Endothelial cell of umbilical vein (primary cell): ENCODE data around the gene UBAP2L. TPM values are rescaled to one million over a fixed set of nuclear protein-coding genes. Genes with fewer than 3 reads are reported as not detected.
A peak's percentile ranks its signal among the peaks of the same experiment; 100 is the strongest.

Source experiments
- BruUV-seq: library from RNA; stranded (reverse); fragments of 400-500 nt; replicated peaks from 2 replicates; lab custom pipeline; 2021; lab: Mats Ljungman, UMichigan
- CTCF ChIA-PET: fragments of 300-600, 350-600 bp; sonication (Branson Sonifier 250); formaldehyde crosslinking; loops from one replicate; lab custom pipeline; 2021; ENCODE audit warnings: antibody characterized with exemption, inconsistent platforms; lab: Charles Lee
- POLR2A ChIA-PET: fragments of 300-600, 350-600 bp; sonication (Branson Sonifier 250); formaldehyde crosslinking; loops from one replicate; lab custom pipeline; 2021; ENCODE audit warnings: antibody characterized with exemption, inconsistent platforms; lab: Charles Lee
- DNase-seq: peaks from one replicate; pipeline ENCODE4 v3.0.0-alpha.2; 2011; ENCODE audit warnings: low read depth, low spot score
- FAIRE-seq: peaks from 2 replicates; lab custom pipeline; 2011; peaks lifted over from hg19 to GRCh38; lab: Jason Lieb, UNC
- H2AFZ ChIP-seq: 2 replicates; pipeline ENCODE4 v1.6.0; 2012; ENCODE audit warnings: low read depth, low read length, control low read depth, inconsistent platforms
- H3K27ac ChIP-seq: 2 replicates; pipeline ENCODE4 v1.5.1; 2011; ENCODE audit warnings: low read depth, mild to moderate bottlenecking, control low read depth, low read length, moderate library complexity; ENCODE audit not compliant: insufficient read depth
- H3K27me3 ChIP-seq, 2 experiments: 2 replicates each; pipeline versions ENCODE4 v1.6.0 to v1.6.1; 2011; ENCODE audit warnings: low read length in 2 of 2, mixed read lengths in 1 of 2; ENCODE audit not compliant: control insufficient read depth in 2 of 2, insufficient read depth in 2 of 2
- H3K36me3 ChIP-seq, 2 experiments: 2 replicates in 1 of 2; 3 replicates in 1 of 2; pipeline ENCODE4 v1.5.1; 2011; ENCODE audit warnings: low read length in 2 of 2, mild to moderate bottlenecking in 1 of 2, moderate library complexity in 1 of 2; ENCODE audit not compliant: control insufficient read depth in 2 of 2, insufficient read depth in 2 of 2; ENCODE audit errors: extremely low read depth in 1 of 2
- H3K4me1 ChIP-seq: 3 replicates; pipeline ENCODE4 v1.5.1; 2011; ENCODE audit warnings: mild to moderate bottlenecking, low read length; ENCODE audit not compliant: control insufficient read depth, insufficient read depth; ENCODE audit errors: extremely low read depth
- H3K4me2 ChIP-seq: 2 replicates; pipeline ENCODE4 v1.6.1; 2011; ENCODE audit warnings: low read length, control low read depth, mixed read lengths; ENCODE audit not compliant: insufficient read depth
- H3K4me3 ChIP-seq, 3 experiments: fragments of 200-600 bp in 1 of 3; sonication (generic), shearing (Covaris generic) in 1 of 3; replicated peaks in 1 of 3; 2 replicates each; pipeline ENCODE4 v1.5.1; 2011 to 2016; ENCODE audit warnings: control low read depth in 3 of 3, low read length in 3 of 3, mild to moderate bottlenecking in 2 of 3, inconsistent platforms in 1 of 3, low read depth in 1 of 3, moderate library complexity in 1 of 3; ENCODE audit not compliant: insufficient read depth in 1 of 3
- H3K79me2 ChIP-seq: 2 replicates; pipeline ENCODE4 v1.6.0; 2012; ENCODE audit warnings: low read length, inconsistent platforms; ENCODE audit not compliant: control insufficient read depth, insufficient read depth
- H3K9ac ChIP-seq: replicated peaks from 2 replicates; pipeline ENCODE3; 2011; ENCODE audit warnings: low read length, control low read depth; ENCODE audit not compliant: insufficient read depth; ENCODE audit errors: extremely low read depth
- H3K9me1 ChIP-seq: replicated peaks from 3 replicates; pipeline ENCODE4 v1.6.0; 2011; ENCODE audit warnings: mild to moderate bottlenecking, low read length; ENCODE audit not compliant: control insufficient read depth, insufficient read depth; ENCODE audit errors: extremely low read depth
- H3K9me3 ChIP-seq: replicated peaks from 2 replicates; pipeline ENCODE4 v1.5.1; 2012; ENCODE audit warnings: low read length, inconsistent platforms; ENCODE audit not compliant: control insufficient read depth, insufficient read depth
- H4K20me1 ChIP-seq: replicated peaks from 2 replicates; pipeline ENCODE3; 2011; ENCODE audit warnings: mild to moderate bottlenecking, low read length; ENCODE audit not compliant: control insufficient read depth, insufficient read depth; ENCODE audit errors: extremely low read depth
- GATA2 ChIP-seq: IDR thresholded peaks from 2 replicates; pipeline ENCODE4 v1.7.0; 2011; ENCODE audit warnings: low read depth, mild to moderate bottlenecking, moderate library complexity, mixed read lengths, low read length; ENCODE audit not compliant: insufficient read length, insufficient read depth
- JUN ChIP-seq: IDR thresholded peaks from 2 replicates; pipeline ENCODE4 v1.6.1; 2011; ENCODE audit warnings: borderline replicate concordance, low read depth; ENCODE audit not compliant: insufficient read length, insufficient read depth
- MAX ChIP-seq: IDR thresholded peaks from 2 replicates; pipeline ENCODE4 v1.6.1; 2011; ENCODE audit not compliant: insufficient read depth, insufficient read length
- POLR2AphosphoS5 ChIP-seq: IDR thresholded peaks from 2 replicates; pipeline ENCODE4 v1.6.1; 2012; ENCODE audit warnings: low read depth, mild to moderate bottlenecking, control low read depth, low read length, moderate library complexity; ENCODE audit not compliant: insufficient read depth
- dilution Hi-C: fragments of 300-500 bp; cut with MboI; formaldehyde crosslinking; loops from one replicate; pipeline ENCODE4 v1.15.0; 2019; ENCODE audit warnings: low sequenced_read_pairs; ENCODE audit not compliant: extremely low pct_ligation_motif_present
- intact Hi-C: fragments of 100-400 bp; cut with micrococcal nuclease; formaldehyde crosslinking; loops from one replicate; pipeline ENCODE4 v1.10.0; 2022
- polyA plus RNA-seq, 4 experiments: library from polyadenylated mRNA; depleted of rRNA in 3 of 4; stranded (reverse) in 3 of 4; unstranded in 1 of 4; fragments of >200 nt; gene quantifications; 2 replicates each; pipeline versions ENCODE4 v1.2.1 to v1.2.3, GENCODE V29; 2011 to 2012; ENCODE audit warnings: missing spikeins in 1 of 4
- total RNA-seq: library from RNA; stranded (reverse); gene quantifications from 2 replicates; pipeline ENCODE4 v1.2.3, GENCODE V29; 2021
- TF ChIP-seq, protein P1 (sequence below), 2 donors: IDR thresholded peaks; 1 replicate in 1 of 2; 2 replicates in 1 of 2; pipeline ENCODE4 v1.5.1; 2011; ENCODE audit warnings: low read length in 2 of 2, mild to moderate bottlenecking in 2 of 2, moderate library complexity in 2 of 2, control low read depth in 1 of 2, inconsistent platforms in 1 of 2, low read depth in 1 of 2; ENCODE audit not compliant: insufficient read depth in 1 of 2; ENCODE audit errors: extremely low read depth in 1 of 2

UBAP2L gene
- total and polyA plus RNA-seq, 2 donors (not counting 3 experiments of a cell fraction or from before 2014, with no cell fraction given) = 229 to 280 TPM

DNA sequence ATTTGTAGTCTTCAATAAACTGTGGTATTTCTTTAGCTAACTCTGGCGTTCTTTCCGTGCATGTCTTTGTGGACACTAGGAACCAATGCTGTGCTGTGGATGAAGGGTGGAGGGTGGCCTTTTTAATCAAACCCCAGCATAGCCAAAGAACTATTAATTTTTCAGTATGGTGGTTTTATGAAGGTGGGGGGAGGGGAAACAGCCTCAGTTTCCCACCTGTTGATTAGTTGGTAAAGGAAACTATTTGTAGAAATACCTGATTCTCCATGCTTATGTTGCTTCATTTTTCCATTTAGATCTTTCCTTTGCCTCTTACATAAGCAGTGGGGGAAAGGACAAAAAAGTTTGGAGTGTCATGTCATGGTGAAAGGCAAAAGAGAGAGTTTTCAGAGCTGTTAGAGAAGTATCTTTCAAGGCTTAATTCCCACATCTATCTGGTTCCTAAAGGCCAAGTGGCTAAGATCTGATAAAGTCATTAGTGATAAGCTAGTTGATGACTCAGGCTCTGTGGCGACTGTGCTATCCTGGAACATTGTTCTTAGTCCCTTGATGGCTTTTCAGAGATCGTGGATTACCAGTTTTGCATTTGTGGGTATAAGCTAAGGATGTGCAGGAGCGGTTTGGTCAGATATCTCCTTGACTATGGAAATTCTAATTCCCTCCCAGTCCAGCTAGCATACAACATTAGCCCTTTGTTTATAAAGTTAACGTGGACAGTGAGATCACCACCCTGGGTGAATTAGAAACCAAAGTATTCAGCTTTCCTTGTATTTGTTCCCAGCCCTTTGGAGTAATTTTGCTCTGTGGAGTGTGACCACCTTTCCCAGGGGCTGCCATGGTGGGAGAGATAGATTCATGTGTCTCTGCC, 42.9 kb downstream of the UBAP2L start:
- no peaks in the 10 kb centered on the region for H4K20me1 ChIP-seq
- peak; percentile 7 for DNase-seq
- H3K4me3 ChIP-seq = no peak overlapping the region
- CTCF ChIA-PET = interaction anchor here (0.8 to 4.4 kb wide), 5 partner anchors 9 to 72 kb away, joined by 3 to 28 read pairs (median 3); no protein-coding TSS in a partner anchor
- H2AFZ ChIP-seq = no peak overlapping the region
- H3K79me2 ChIP-seq = peaks cover 1% of the 10 kb centered on the region
- no TSS peak for BruUV-seq
- FAIRE-seq = peak; percentile 93
- no peaks in the 10 kb centered on the region for H3K27me3 ChIP-seq
- no peaks in the 10 kb centered on the region for H3K9me1 ChIP-seq
- no peak overlapping the region for H3K9ac ChIP-seq
- intact Hi-C loops = no loop called here
- H3K4me1 ChIP-seq = peaks cover 5% of the 10 kb centered on the region
- H3K9me3 ChIP-seq = no peaks in the 10 kb centered on the region
- dilution Hi-C loops = no loop called here
- H3K36me3 ChIP-seq = peaks cover 36 to 52% of the 10 kb centered on the region in 2 experiments
- TF ChIP-seq, protein P1, sequence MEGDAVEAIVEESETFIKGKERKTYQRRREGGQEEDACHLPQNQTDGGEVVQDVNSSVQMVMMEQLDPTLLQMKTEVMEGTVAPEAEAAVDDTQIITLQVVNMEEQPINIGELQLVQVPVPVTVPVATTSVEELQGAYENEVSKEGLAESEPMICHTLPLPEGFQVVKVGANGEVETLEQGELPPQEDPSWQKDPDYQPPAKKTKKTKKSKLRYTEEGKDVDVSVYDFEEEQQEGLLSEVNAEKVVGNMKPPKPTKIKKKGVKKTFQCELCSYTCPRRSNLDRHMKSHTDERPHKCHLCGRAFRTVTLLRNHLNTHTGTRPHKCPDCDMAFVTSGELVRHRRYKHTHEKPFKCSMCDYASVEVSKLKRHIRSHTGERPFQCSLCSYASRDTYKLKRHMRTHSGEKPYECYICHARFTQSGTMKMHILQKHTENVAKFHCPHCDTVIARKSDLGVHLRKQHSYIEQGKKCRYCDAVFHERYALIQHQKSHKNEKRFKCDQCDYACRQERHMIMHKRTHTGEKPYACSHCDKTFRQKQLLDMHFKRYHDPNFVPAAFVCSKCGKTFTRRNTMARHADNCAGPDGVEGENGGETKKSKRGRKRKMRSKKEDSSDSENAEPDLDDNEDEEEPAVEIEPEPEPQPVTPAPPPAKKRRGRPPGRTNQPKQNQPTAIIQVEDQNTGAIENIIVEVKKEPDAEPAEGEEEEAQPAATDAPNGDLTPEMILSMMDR (IDR thresholded peaks at IDR 0.05; ENCODE audit: extremely low read depth in 1 of 2, insufficient read depth in 1 of 2, low read depth in 1 of 2, low read length in 2 of 2) = no peak
- TF ChIP-seq MAX = no peak
- TF ChIP-seq JUN = no peak
- TF ChIP-seq GATA2 = peak; percentile 65
- no peak for TF ChIP-seq POLR2AphosphoS5
- POLR2A ChIA-PET = no interaction called here
- no peak overlapping the region for H3K27ac ChIP-seq
- H3K4me2 ChIP-seq = no peak overlapping the region
